GM23338 (cell line): ENCODE data around the gene ANKRD62.

Experiments
- CTCF ChIP-seq, 2 experiments: fragments of 200-600 bp in 1 of 2; sonication (generic) in 1 of 2; conservative IDR thresholded peaks; 2 replicates each; pipeline versions ENCODE4 v1.5.1 to v1.6.1; 2016 to 2017; ENCODE audit warnings: antibody characterized with exemption in 2 of 2, low read depth in 2 of 2, mild to moderate bottlenecking in 2 of 2, moderate library complexity in 1 of 2
- EZH2 ChIP-seq: fragments of 200-600 bp; sonication (generic); IDR thresholded peaks from one replicate; pipeline ENCODE4 v1.8.0; 2017; ENCODE audit warnings: antibody characterized with exemption, mild to moderate bottlenecking, low read depth; ENCODE audit not compliant: unreplicated experiment
- EZH2phosphoT487 ChIP-seq: fragments of 200-600 bp; sonication (generic); IDR thresholded peaks from one replicate; pipeline ENCODE4 v1.8.1; 2018; ENCODE audit warnings: antibody characterized with exemption; ENCODE audit not compliant: unreplicated experiment
- POLR2AphosphoS5 ChIP-seq: IDR thresholded peaks from 2 replicates; pipeline ENCODE4 v1.6.1; 2016; ENCODE audit warnings: antibody characterized with exemption, low read depth
- ZNF114 ChIP-seq: fragments of 250-450 bp; sonication (Bioruptor Pico); IDR thresholded peaks from 2 replicates; pipeline ENCODE4 v1.5.0; 2020; ENCODE audit warnings: mild to moderate bottlenecking, moderate library complexity
- TF ChIP-seq, protein P1 (sequence below): IDR thresholded peaks from one replicate; pipeline ENCODE4 v1.6.1; 2018; ENCODE audit warnings: antibody characterized with exemption; ENCODE audit not compliant: unreplicated experiment
- TF ChIP-seq, protein P2 (sequence below): IDR thresholded peaks from 2 replicates; pipeline ENCODE4 v1.6.1; 2016; ENCODE audit warnings: antibody characterized with exemption

DNA sequence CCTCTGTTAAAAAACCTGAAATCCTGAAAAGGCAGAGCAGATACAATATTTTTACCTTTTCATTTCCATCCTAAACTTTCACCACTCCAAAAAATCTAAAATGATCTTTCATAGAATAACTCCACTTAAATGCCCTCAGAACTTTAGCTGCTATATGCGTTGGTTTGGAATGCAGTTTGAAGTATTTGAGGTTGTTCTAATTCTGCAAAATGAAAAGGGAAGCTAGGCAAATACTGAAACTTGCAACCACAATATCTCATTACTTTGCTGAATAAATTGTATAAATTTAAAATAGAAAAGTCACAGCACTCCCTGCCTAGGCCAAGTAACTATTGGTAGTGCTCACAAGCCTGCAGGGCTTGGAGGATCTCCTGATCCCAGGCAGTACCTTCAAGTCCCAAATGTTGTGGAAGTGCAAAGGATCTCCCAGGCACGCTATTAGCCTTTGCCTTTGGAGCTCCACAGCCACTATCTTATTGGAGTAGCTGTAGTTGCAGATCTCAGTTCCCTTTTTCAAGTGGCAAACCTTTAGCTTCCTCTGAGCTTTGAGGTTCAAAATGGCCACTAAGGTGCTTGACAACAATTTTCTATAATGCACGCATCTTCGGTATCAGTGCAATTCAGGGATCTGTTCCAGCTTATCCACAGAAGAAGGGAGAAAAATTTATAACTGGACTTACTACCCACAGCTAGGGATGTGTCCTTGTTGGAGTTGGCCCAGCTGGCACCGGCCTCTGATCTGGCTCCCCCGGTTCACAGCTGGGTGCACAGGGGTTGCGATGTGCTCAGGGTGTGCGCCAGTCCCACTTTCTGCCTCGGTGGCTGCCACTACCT, 43.4 kb upstream of the ANKRD62 start:
- TF ChIP-seq CTCF (conservative IDR thresholded peaks at IDR 0.05; ENCODE audit: low read depth in 2 of 2) (no peak), EZH2 (no peak), EZH2phosphoT487 (no peak), POLR2AphosphoS5 (no peak), ZNF114 (CRISPR knock-in tag) (no peak)
- TF ChIP-seq, protein P1, sequence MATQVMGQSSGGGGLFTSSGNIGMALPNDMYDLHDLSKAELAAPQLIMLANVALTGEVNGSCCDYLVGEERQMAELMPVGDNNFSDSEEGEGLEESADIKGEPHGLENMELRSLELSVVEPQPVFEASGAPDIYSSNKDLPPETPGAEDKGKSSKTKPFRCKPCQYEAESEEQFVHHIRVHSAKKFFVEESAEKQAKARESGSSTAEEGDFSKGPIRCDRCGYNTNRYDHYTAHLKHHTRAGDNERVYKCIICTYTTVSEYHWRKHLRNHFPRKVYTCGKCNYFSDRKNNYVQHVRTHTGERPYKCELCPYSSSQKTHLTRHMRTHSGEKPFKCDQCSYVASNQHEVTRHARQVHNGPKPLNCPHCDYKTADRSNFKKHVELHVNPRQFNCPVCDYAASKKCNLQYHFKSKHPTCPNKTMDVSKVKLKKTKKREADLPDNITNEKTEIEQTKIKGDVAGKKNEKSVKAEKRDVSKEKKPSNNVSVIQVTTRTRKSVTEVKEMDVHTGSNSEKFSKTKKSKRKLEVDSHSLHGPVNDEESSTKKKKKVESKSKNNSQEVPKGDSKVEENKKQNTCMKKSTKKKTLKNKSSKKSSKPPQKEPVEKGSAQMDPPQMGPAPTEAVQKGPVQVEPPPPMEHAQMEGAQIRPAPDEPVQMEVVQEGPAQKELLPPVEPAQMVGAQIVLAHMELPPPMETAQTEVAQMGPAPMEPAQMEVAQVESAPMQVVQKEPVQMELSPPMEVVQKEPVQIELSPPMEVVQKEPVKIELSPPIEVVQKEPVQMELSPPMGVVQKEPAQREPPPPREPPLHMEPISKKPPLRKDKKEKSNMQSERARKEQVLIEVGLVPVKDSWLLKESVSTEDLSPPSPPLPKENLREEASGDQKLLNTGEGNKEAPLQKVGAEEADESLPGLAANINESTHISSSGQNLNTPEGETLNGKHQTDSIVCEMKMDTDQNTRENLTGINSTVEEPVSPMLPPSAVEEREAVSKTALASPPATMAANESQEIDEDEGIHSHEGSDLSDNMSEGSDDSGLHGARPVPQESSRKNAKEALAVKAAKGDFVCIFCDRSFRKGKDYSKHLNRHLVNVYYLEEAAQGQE: no peak
- TF ChIP-seq, protein P2, sequence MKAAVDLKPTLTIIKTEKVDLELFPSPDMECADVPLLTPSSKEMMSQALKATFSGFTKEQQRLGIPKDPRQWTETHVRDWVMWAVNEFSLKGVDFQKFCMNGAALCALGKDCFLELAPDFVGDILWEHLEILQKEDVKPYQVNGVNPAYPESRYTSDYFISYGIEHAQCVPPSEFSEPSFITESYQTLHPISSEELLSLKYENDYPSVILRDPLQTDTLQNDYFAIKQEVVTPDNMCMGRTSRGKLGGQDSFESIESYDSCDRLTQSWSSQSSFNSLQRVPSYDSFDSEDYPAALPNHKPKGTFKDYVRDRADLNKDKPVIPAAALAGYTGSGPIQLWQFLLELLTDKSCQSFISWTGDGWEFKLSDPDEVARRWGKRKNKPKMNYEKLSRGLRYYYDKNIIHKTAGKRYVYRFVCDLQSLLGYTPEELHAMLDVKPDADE: no peak
